Cardiac fibroblast (primary cell): ENCODE measurements around the gene GIPC2.

Experiments used
- DNase-seq, 2 donors: peaks; one replicate each; pipeline versions ENCODE4 v3.0.0 to v3.0.0-alpha.2; 2010; ENCODE audit warnings: low read depth in 2 of 2
- H3K4me3 ChIP-seq, 2 donors: replicated peaks in 1 of 2; 1 replicate in 1 of 2; 2 replicates in 1 of 2; pipeline ENCODE4 v1.5.1; 2011; ENCODE audit warnings: low read depth in 2 of 2, low read length in 2 of 2, mild to moderate bottlenecking in 2 of 2, moderate library complexity in 1 of 2
- CTCF ChIP-seq: IDR thresholded peaks from one replicate; pipeline ENCODE4 v1.5.1; 2011; ENCODE audit warnings: low read depth, mild to moderate bottlenecking, low read length, inconsistent platforms

The GIPC2 gene

GRCh38 chr1:78165816-78166215 is 120.0 kb downstream of the GIPC2 start:
- TF ChIP-seq CTCF, result no peak
- no peak overlapping the region for H3K4me3 ChIP-seq
- DNase-seq, result no peak

- TF ChIP-seq CTCF, result no peak
- DNase-seq, result peak in 1 of 2 donors; percentile 38
- H3K4me3 ChIP-seq, result no peak overlapping the region
These were observed 122.5 kb downstream of the GIPC2 start for GRCh38 chr1:78168306-78168705.

- H3K4me3 ChIP-seq, result no peak overlapping the region
- no peak for TF ChIP-seq CTCF
- DNase-seq, result peak in 1 of 2 donors; percentile 47
These were observed 125.1 kb downstream of the GIPC2 start for GRCh38 chr1:78170859-78171258.

GRCh38 chr1:78171736-78172590 is 126.2 kb downstream of the GIPC2 start:
- DNase-seq, result peak; percentile 58 to 72
- TF ChIP-seq CTCF, result no peak
- no peak overlapping the region for H3K4me3 ChIP-seq

GRCh38 chr1:78176448-78176847 is 130.7 kb downstream of the GIPC2 start:
- TF ChIP-seq CTCF, result no peak
- no peak overlapping the region for H3K4me3 ChIP-seq
- peak; percentile 82 to 85 for DNase-seq

GRCh38 chr1:78177708-78178270 is 132.0 kb downstream of the GIPC2 start:
- DNase-seq, result no peak
- H3K4me3 ChIP-seq, result no peak overlapping the region
- TF ChIP-seq CTCF, result no peak
